WI38 (cell line): ENCODE data around the gene CCDC38.
A peak's percentile ranks its signal among the peaks of the same experiment; 100 is the strongest.

Experiments used
- H3K4me3 ChIP-seq: 2 replicates; pipeline ENCODE4 v1.5.1; 2011; ENCODE audit warnings: low read depth, mild to moderate bottlenecking, control low read depth, low read length
- CTCF ChIP-seq: IDR thresholded peaks from 2 replicates; pipeline ENCODE4 v1.5.1; 2012; ENCODE audit warnings: low read depth, mild to moderate bottlenecking, control low read depth, low read length

Gene CCDC38

DNA sequence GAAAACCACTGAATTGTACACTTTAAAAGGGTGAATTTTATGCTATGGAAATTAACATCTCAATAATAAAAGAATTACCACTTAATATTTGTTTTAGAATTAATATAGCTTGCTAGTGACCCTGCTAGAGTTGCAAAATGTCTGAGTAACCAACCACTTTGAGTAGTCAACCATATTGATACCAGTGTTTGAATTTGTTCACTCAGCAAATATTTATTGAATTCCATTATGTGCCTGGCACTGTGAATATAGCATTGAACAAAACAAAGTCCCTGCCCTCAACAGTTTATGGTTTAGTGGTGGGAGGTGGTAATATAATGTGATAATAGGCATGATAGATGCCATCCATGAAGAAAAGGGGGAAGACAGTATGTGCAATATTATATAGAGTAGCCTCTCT is 79.1 kb downstream of the CCDC38 start:
- TF ChIP-seq CTCF: no peak
- no peak overlapping the region for H3K4me3 ChIP-seq

DNA sequence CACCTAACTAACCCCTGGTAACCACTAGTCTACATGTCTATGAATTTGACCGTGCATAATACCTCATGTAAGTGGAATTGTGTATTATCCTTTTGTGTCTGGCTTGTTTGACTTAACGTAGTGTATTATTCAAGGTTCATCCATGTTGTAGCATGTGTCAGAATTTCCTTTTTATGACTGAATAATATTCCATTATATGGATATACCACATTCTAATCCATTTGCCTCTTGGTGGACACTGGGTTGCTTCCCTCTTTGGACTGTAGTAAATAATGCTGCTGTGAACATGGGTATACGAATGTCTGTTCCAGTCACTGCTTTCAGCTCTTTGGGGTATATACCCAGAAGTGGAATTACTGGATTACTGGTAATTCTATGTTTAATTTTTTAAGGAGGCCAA is 80.4 kb downstream of the CCDC38 start:
- no peak overlapping the region for H3K4me3 ChIP-seq
- no peak for TF ChIP-seq CTCF

GRCh38 chr12:95859947-95860850 is 82.2 kb downstream of the CCDC38 start:
- H3K4me3 ChIP-seq: peak overlapping the region; percentile 86
- TF ChIP-seq CTCF: no peak

GRCh38 chr12:95859344-95859816 is 83.0 kb downstream of the CCDC38 start:
- peak overlapping the region; percentile 86 for H3K4me3 ChIP-seq
- no peak for TF ChIP-seq CTCF

DNA sequence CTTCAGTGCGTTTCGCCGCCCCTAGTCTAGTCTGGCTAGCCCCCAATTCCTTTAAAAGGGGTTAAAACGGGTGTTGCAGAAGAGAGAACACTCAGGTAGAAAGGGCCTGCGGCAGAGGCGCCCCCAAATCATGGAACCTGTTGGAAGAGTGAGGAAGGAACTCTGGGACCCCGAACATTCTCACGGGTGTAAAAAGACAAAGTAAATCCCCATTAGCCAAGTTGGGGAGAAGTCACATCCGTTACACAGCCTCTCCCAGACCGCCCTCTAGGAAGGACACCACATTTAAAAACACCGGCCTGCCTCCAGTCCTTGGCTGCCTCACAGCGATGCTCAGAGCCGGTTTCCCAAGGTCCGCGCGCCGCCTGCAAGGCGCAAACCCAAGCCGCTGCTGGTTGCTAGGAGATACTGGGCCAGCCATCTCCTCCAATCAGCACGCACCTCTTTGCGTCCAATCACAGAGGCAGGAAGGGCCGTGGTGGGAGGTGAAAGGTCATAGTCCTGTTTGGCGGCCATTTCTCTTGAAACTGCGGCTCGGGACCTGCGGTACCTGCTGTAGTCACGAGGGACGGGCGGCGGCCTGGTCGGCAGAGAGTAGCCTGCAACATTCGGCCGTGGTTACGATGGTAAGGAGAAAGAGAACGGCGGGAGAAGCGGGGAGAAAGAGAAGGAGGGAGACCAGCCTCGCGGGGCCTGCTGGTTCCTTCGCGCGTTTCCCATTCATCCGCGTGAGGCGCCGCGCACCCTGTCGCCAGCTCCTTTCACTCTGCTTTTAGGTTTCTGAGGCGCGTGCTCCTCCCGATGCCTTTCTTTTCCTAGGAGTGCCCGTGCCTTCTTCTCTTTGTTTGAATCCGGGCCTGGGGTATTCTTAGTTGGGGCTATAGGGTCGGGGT is 83.7 kb downstream of the CCDC38 start, which contains the start of gene SNRPF:
TSS of gene SNRPF (plus strand) at position 502 of the 893 bp plus-strand sequence. CDS start at position 624, 122 bp downstream.
- no peak for TF ChIP-seq CTCF
- H3K4me3 ChIP-seq: peak within 1 kb of the TSS; percentile 86

GRCh38 chr12:95857799-95858198 is 84.6 kb downstream of the CCDC38 start:
- H3K4me3 ChIP-seq: no peak overlapping the region
- no peak for TF ChIP-seq CTCF
